PC-9 (cell line): ENCODE measurements around the gene NELL1.

Experiments used
- CTCF ChIP-seq: fragments of 200-600 bp; sonication (generic); conservative IDR thresholded peaks from 2 replicates; pipeline ENCODE4 v1.6.1; 2017; ENCODE audit warnings: mixed run types, antibody characterized with exemption, mild to moderate bottlenecking, moderate library complexity
- EZH2 ChIP-seq: fragments of 200-600 bp; sonication (generic); IDR thresholded peaks from 2 replicates; pipeline ENCODE4 v1.8.0; 2017; ENCODE audit warnings: antibody characterized with exemption, low read depth

GRCh38 chr11:20795005-20795404 lies 125.6 kb downstream of the NELL1 start:
- TF ChIP-seq EZH2 (no peak), CTCF (no peak)
